Mesendoderm (in vitro differentiated cells): Measurements from ENCODE around the gene C16orf87.

Experiments
- DNase-seq: peaks from one replicate; pipeline ENCODE4 v3.0.0; 2013
- H2AK5ac ChIP-seq: 2 replicates; pipeline ENCODE4 v1.6.1; 2013; ENCODE audit warnings: low read length, inconsistent platforms
- H2BK120ac ChIP-seq: 2 replicates; pipeline ENCODE4 v1.6.1; 2013; ENCODE audit warnings: low read depth, mild to moderate bottlenecking, low read length, moderate library complexity, mixed read lengths
- H2BK15ac ChIP-seq: replicated peaks from 2 replicates; pipeline ENCODE4 v1.6.1; 2013; ENCODE audit warnings: low read depth, mild to moderate bottlenecking, moderate library complexity
- H2BK5ac ChIP-seq: 2 replicates; pipeline ENCODE4 v1.6.1; 2013; ENCODE audit warnings: low read length, inconsistent platforms
- H3K18ac ChIP-seq: 2 replicates; pipeline ENCODE4 v1.6.1; 2013; ENCODE audit warnings: mild to moderate bottlenecking, low read length, mixed read lengths
- H3K23ac ChIP-seq: one replicate; pipeline ENCODE4 v1.6.1; 2013; ENCODE audit warnings: low read length
- H3K27ac ChIP-seq: 2 replicates; pipeline ENCODE4 v1.5.1; 2013; ENCODE audit warnings: low read depth, mild to moderate bottlenecking, inconsistent platforms, low read length, moderate library complexity
- H3K27me3 ChIP-seq: 2 replicates; pipeline ENCODE4 v1.6.1; 2013; ENCODE audit warnings: low read length, control low read depth, mild to moderate bottlenecking, inconsistent platforms; ENCODE audit not compliant: insufficient read depth, poor library complexity
- H3K36me3 ChIP-seq: 2 replicates; pipeline ENCODE4 v1.6.1; 2013; ENCODE audit warnings: low read length, inconsistent platforms; ENCODE audit not compliant: control insufficient read depth, insufficient read depth
- H3K4ac ChIP-seq: one replicate; pipeline ENCODE4 v1.6.1; 2013; ENCODE audit warnings: low read depth, mild to moderate bottlenecking, low read length, moderate library complexity
- H3K4me1 ChIP-seq: 2 replicates; pipeline ENCODE4 v1.6.1; 2013; ENCODE audit warnings: low read depth, low read length, inconsistent platforms; ENCODE audit not compliant: control insufficient read depth
- H3K4me2 ChIP-seq: 2 replicates; pipeline ENCODE4 v1.6.1; 2013; ENCODE audit warnings: low read length
- H3K4me3 ChIP-seq: 2 replicates; pipeline ENCODE4 v1.5.1; 2013; ENCODE audit warnings: mild to moderate bottlenecking, low read length
- H3K56ac ChIP-seq: one replicate; pipeline ENCODE4 v1.6.1; 2013; ENCODE audit warnings: low read length
- H3K79me1 ChIP-seq: 2 replicates; pipeline ENCODE4 v1.6.1; 2013; ENCODE audit warnings: low read length, inconsistent platforms
- H3K79me2 ChIP-seq: 2 replicates; pipeline ENCODE4 v1.6.1; 2013; ENCODE audit warnings: mild to moderate bottlenecking, low read length; ENCODE audit not compliant: control insufficient read depth, insufficient read depth
- H3K9ac ChIP-seq: 2 replicates; pipeline ENCODE4 v1.6.1; 2013; ENCODE audit warnings: low read length, inconsistent platforms
- H4K5ac ChIP-seq: one replicate; pipeline ENCODE4 v1.6.1; 2013; ENCODE audit warnings: low read length
- H4K8ac ChIP-seq: one replicate; pipeline ENCODE4 v1.6.1; 2013; ENCODE audit warnings: low read depth, mild to moderate bottlenecking, control low read depth, low read length, moderate library complexity
- WGBS: extraction: QIAGEN DNeasy Blood & Tissue Kit; methylation state at CpG from one replicate; pipeline ENCODE4 v1.1.7; 2013; ENCODE audit warnings: low lambda C conversion rate, missing lambda C conversion rate; ENCODE audit not compliant: insufficient coverage; ENCODE audit errors: extremely low coverage; 5-methylcytosine and 5-hydroxymethylcytosine counted together

The C16orf87 gene

GRCh38 chr16:46803373-46803772, 27.6 kb downstream of the C16orf87 start:
- H3K4me1 ChIP-seq = no peaks in the 10 kb centered on the region
- no peak overlapping the region for H3K4me2 ChIP-seq
- H4K5ac ChIP-seq = no peak overlapping the region
- DNase-seq = no peak
- no peak overlapping the region for H2BK120ac ChIP-seq
- no peak overlapping the region for H2AK5ac ChIP-seq
- no peak overlapping the region for H4K8ac ChIP-seq
- no peak overlapping the region for H3K18ac ChIP-seq
- no CpG with 5 or more reads among the region's 3 CpGs for WGBS
- H2BK15ac ChIP-seq = no peak overlapping the region
- H3K79me1 ChIP-seq = no peaks in the 10 kb centered on the region
- H3K36me3 ChIP-seq = no peaks in the 10 kb centered on the region
- H3K27ac ChIP-seq = no peak overlapping the region
- no peak overlapping the region for H3K9ac ChIP-seq
- no peak overlapping the region for H3K56ac ChIP-seq
- no peaks in the 10 kb centered on the region for H3K27me3 ChIP-seq
- H3K79me2 ChIP-seq = no peaks in the 10 kb centered on the region
- H3K4me3 ChIP-seq = no peak overlapping the region
- H3K23ac ChIP-seq = no peak overlapping the region
- H3K4ac ChIP-seq = no peak overlapping the region
- H2BK5ac ChIP-seq = no peak overlapping the region

- Histone ChIP-seq H3K79me2 (no peaks in the 10 kb centered on the region), H3K9ac (no peak overlapping the region), H3K4me2 (no peak overlapping the region), H3K18ac (no peak overlapping the region), H3K4ac (no peak overlapping the region), H4K8ac (no peak overlapping the region), H2AK5ac (no peak overlapping the region), H2BK15ac (no peak overlapping the region), H3K4me3 (no peak overlapping the region), H3K36me3 (no peaks in the 10 kb centered on the region), H3K79me1 (no peaks in the 10 kb centered on the region), H3K23ac (no peak overlapping the region), H2BK5ac (no peak overlapping the region), H4K5ac (no peak overlapping the region), H3K27ac (no peak overlapping the region), H3K4me1 (no peaks in the 10 kb centered on the region), H2BK120ac (no peak overlapping the region), H3K27me3 (no peaks in the 10 kb centered on the region), H3K56ac (no peak overlapping the region)
- no CpG with 5 or more reads among the region's 5 CpGs for WGBS
- DNase-seq = peak; percentile 63
Observed at GRCh38 chr16:46801428-46802049, 29.4 kb downstream of the C16orf87 start.

- no CpG with 5 or more reads among the region's 1 CpG for WGBS
- H3K56ac ChIP-seq = no peak overlapping the region
- H3K4ac ChIP-seq = no peak overlapping the region
- no peak overlapping the region for H3K9ac ChIP-seq
- H2AK5ac ChIP-seq = no peak overlapping the region
- H3K27me3 ChIP-seq = no peaks in the 10 kb centered on the region
- H4K8ac ChIP-seq = no peak overlapping the region
- H3K79me2 ChIP-seq = no peaks in the 10 kb centered on the region
- no peak for DNase-seq
- no peak overlapping the region for H3K23ac ChIP-seq
- H2BK120ac ChIP-seq = no peak overlapping the region
- H3K36me3 ChIP-seq = no peaks in the 10 kb centered on the region
- no peak overlapping the region for H4K5ac ChIP-seq
- no peak overlapping the region for H2BK15ac ChIP-seq
- no peak overlapping the region for H3K4me2 ChIP-seq
- H3K79me1 ChIP-seq = no peaks in the 10 kb centered on the region
- H3K27ac ChIP-seq = no peak overlapping the region
- no peak overlapping the region for H3K18ac ChIP-seq
- H3K4me1 ChIP-seq = no peaks in the 10 kb centered on the region
- H2BK5ac ChIP-seq = no peak overlapping the region
- no peak overlapping the region for H3K4me3 ChIP-seq
Observed at GRCh38 chr16:46800494-46800893, 30.5 kb downstream of the C16orf87 start.

- no CpG with 5 or more reads among the region's 4 CpGs for WGBS
- H2BK15ac ChIP-seq = no peak overlapping the region
- no peak overlapping the region for H3K4ac ChIP-seq
- no peaks in the 10 kb centered on the region for H3K79me1 ChIP-seq
- H2BK5ac ChIP-seq = no peak overlapping the region
- H2BK120ac ChIP-seq = no peak overlapping the region
- H3K36me3 ChIP-seq = no peaks in the 10 kb centered on the region
- no peak for DNase-seq
- no peak overlapping the region for H4K8ac ChIP-seq
- no peak overlapping the region for H4K5ac ChIP-seq
- H3K4me3 ChIP-seq = no peak overlapping the region
- no peaks in the 10 kb centered on the region for H3K79me2 ChIP-seq
- H3K27ac ChIP-seq = no peak overlapping the region
- no peak overlapping the region for H2AK5ac ChIP-seq
- no peaks in the 10 kb centered on the region for H3K27me3 ChIP-seq
- H3K18ac ChIP-seq = no peak overlapping the region
- H3K23ac ChIP-seq = no peak overlapping the region
- no peak overlapping the region for H3K56ac ChIP-seq
- H3K4me2 ChIP-seq = no peak overlapping the region
- no peaks in the 10 kb centered on the region for H3K4me1 ChIP-seq
- H3K9ac ChIP-seq = no peak overlapping the region
Observed at GRCh38 chr16:46797501-46797900, 33.5 kb downstream of the C16orf87 start.

- H3K4me1 ChIP-seq = no peaks in the 10 kb centered on the region
- H2BK120ac ChIP-seq = no peak overlapping the region
- H3K79me2 ChIP-seq = no peaks in the 10 kb centered on the region
- no peak for DNase-seq
- no peak overlapping the region for H3K4me2 ChIP-seq
- H4K5ac ChIP-seq = no peak overlapping the region
- H3K23ac ChIP-seq = no peak overlapping the region
- H3K27ac ChIP-seq = no peak overlapping the region
- H2BK15ac ChIP-seq = no peak overlapping the region
- H3K9ac ChIP-seq = no peak overlapping the region
- no peak overlapping the region for H4K8ac ChIP-seq
- no peak overlapping the region for H2BK5ac ChIP-seq
- H3K36me3 ChIP-seq = no peaks in the 10 kb centered on the region
- WGBS = no CpG with 5 or more reads among the region's 1 CpG
- no peak overlapping the region for H3K4me3 ChIP-seq
- H3K56ac ChIP-seq = no peak overlapping the region
- H3K27me3 ChIP-seq = no peaks in the 10 kb centered on the region
- no peak overlapping the region for H3K18ac ChIP-seq
- no peak overlapping the region for H3K4ac ChIP-seq
- no peak overlapping the region for H2AK5ac ChIP-seq
- H3K79me1 ChIP-seq = no peaks in the 10 kb centered on the region
Observed at GRCh38 chr16:46796764-46797269, 34.2 kb downstream of the C16orf87 start.

GRCh38 chr16:46793841-46794240, 37.1 kb downstream of the C16orf87 start:
- Histone ChIP-seq H3K4me3 (no peak overlapping the region), H2BK15ac (no peak overlapping the region), H4K8ac (no peak overlapping the region), H3K4ac (no peak overlapping the region), H2AK5ac (no peak overlapping the region), H3K23ac (no peak overlapping the region), H3K56ac (no peak overlapping the region), H3K9ac (no peak overlapping the region), H2BK120ac (no peak overlapping the region), H2BK5ac (no peak overlapping the region), H3K27ac (no peak overlapping the region), H3K4me2 (no peak overlapping the region), H3K36me3 (no peaks in the 10 kb centered on the region), H3K18ac (no peak overlapping the region), H3K4me1 (no peaks in the 10 kb centered on the region), H4K5ac (no peak overlapping the region), H3K79me1 (no peaks in the 10 kb centered on the region), H3K27me3 (no peaks in the 10 kb centered on the region), H3K79me2 (no peaks in the 10 kb centered on the region)
- WGBS = no CpG with 5 or more reads among the region's 1 CpG
- no peak for DNase-seq
